ENCODE results near the gene BTBD9.

DNA sequence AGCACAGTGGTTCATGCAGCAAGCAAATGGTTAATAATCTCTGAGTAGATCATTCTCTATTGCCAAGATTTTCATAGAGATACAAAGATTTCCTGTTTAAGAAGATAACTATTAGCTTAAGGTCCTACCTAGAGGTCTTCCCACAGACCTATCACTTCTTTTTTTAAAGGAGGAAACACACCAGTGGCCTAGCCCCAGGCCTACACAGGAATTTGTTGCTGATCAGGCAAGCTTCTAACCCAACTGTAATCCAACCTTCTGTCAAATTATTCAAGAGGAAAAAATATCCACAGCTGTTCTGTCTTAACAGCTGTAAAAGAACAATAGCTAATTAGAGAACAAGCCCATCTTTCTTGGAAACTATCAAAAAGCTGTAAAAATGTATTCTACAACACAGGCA is 332.8 kb downstream of the BTBD9 start:
- TF ChIP-seq, protein P1, sequence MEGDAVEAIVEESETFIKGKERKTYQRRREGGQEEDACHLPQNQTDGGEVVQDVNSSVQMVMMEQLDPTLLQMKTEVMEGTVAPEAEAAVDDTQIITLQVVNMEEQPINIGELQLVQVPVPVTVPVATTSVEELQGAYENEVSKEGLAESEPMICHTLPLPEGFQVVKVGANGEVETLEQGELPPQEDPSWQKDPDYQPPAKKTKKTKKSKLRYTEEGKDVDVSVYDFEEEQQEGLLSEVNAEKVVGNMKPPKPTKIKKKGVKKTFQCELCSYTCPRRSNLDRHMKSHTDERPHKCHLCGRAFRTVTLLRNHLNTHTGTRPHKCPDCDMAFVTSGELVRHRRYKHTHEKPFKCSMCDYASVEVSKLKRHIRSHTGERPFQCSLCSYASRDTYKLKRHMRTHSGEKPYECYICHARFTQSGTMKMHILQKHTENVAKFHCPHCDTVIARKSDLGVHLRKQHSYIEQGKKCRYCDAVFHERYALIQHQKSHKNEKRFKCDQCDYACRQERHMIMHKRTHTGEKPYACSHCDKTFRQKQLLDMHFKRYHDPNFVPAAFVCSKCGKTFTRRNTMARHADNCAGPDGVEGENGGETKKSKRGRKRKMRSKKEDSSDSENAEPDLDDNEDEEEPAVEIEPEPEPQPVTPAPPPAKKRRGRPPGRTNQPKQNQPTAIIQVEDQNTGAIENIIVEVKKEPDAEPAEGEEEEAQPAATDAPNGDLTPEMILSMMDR (IDR thresholded peaks at IDR 0.05) = no peak
- TF ChIP-seq POLR2A (IDR thresholded peaks at IDR 0.05) = no peak
